Stimulated activated CD4-positive, alpha-beta T cell treated with anti-CD3 and anti-CD28 coated beads, Interleukin-4, amount 100 ng/mL, for 4 hours (primary cell): ENCODE measurements around the gene TNFRSF4.
"Not testable (repeated sequence)": the region's sequence is repeated elsewhere in the genome, so short reads cannot be mapped to it uniquely, and the experiment has no call there.

Source experiments
- DNase-seq, 2 experiments: peaks; one replicate each; pipeline ENCODE4 v3.0.0-alpha.2; 2020

TNFRSF4 gene

DNA sequence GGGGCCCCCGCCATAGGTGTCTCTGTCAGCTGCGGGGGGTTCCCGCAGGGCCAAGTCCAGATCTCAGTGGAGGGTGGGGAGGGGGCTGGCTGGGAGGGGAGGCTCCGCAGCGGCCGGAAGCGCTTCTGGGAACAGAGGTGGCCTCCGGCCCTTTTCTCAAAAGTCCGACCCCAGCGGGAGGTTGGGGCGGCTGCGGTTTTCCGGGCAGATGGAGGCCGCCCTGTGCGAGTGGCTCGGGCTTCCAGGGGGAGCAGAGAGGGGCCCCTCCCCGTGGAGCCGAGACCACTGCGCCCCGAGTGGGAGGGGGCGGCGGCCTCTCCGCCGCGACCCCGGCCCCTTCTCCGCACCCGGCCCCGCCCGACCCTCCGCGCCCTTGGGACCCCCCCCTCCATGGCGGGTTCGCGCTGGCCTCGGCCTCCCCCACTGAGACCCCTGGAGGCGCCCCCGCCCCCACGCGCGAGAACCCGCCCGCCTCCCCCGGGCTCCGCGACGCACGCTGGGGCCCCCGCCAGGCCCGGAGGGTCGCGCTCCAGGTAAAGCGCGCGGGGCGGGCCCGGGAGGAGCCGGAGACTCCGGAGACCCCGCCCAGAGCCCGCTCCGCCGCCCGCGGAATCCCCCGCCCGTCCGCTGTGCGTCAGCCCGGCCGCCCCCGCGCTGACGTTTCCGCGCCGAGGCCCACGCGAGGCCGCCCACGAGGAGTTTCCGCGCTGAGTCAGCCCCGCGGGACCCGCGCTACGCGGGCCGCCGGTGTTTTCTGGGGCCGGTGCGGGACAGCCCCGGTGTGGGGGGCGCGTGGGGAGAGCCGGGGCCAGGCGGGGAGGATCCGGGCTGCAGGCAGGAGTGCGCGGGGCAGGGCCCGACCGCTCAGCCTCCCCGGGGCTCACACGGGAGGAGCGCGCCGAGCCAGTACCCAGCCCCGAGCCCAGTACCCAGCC, 12.8 kb downstream of the TNFRSF4 start:
- peak; percentile 94 to 95 for DNase-seq

DNA sequence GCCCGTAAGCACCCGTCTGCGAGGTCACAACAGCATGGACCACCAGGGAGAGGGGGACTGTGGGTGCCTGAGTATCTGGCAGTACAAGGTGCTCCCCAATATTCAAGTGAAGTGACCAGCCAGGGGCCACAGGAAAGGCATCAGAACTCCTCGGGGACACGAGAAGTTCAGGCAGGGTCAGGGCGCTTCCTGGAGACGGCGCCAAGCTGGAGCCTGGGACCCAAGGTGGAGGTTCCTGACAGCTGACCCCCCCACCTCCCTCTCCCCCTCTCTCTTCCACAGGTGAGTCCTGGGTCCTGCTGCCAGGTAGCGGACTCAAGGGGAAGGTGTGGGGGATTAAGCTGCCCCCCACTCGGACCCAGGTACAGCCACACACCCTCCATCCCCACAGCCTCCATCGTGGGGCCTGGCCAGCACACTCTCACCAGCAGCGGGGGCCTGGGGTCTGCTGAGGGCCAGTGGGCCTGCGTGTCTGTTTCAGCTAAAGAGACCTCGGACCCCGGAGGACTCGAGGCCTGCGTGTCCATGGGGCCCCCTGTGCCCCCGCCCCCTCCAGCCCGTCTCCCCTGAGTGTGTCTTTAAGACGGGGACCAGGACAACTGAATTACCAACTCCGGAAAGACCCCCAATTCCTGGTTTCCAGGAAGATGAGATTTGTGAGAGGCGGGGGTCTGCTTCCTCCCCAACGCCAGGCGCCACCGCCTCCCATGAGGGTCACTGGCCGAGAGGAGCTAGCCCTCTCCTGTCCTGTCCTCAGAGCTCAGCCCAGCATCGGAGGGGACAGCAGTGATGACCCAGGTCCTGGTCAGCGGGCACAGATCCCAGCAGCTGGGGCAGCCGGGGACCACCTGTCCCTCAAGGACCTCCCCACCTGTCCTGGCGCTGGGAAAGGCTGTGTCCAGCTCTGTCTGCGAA, 13.7 kb downstream of the TNFRSF4 start:
- DNase-seq: no peak

DNA sequence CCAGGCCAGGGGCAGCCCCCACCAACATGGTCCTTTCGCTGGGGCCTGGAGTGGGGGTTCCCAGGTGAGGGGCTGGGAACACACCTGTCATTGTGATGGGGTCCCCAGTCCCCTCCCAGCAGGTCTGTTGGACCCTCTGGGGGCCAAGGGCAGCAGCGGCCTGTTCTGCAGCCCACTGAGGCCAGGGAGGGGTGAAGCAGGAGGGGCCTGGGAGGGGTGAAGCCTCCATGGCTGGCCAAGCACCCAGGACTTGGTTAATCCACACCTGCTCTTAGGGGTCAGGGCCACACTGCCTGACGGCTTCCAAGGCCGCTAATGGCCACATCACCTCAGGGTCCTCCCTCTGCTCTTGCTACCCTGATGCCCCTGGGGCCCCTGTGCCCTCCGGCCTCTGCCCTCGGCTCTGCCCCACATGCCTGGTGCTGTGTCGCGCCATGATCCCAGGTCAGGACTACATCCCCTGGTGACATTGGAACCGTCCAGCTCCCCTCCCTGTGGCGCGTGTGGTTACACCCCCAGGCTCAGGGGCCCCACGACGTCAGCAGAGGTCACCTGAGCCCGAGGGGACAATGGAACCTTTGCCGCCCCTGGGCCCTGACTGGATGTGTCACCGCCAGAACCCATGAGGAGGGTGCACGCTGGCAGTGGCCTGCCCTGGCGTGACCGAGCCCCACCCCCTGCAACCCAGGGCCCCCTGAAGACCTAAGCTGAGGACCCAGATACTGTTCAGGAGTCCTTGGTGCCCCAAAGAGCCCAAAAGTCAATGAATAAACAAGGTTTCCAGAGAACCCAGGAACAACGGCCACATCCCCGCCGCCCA, 14.6 kb downstream of the TNFRSF4 start:
- DNase-seq: no peak

DNA sequence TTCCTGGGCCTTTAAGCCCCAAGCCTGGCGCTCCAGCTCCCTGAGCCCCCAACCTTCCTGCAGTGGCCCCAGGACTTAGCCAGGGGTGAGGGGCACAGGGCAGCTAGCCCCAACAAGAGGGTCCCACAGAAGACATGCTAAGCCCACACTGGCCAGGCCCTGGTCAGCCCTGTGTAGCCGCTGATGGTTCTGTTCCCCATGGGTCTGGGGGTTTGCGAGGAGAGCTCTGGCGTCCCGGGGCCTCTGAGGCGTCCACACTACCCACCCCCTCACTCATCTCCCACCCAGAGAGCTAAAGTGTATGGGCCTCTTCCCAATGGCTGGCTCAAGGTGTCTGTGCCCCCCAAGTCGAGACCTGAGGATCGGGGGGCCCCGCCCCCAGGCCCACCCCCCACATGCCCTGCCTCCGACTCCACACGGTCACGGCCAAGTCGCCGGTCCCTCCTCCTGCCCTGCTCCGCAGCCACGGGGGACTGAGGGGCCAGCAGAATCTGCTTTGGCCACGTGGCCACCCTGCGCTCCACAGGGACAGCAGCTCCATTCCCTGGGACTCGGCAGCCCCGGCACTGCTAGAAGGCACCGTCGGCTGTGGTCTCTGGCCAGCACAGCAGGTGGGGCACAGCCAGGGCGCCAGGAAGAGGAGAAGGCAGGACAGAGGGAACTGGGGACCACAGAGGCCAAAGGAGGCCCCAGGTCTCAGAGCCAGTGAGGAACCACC, 15.4 kb downstream of the TNFRSF4 start:
- DNase-seq: no peak

DNA sequence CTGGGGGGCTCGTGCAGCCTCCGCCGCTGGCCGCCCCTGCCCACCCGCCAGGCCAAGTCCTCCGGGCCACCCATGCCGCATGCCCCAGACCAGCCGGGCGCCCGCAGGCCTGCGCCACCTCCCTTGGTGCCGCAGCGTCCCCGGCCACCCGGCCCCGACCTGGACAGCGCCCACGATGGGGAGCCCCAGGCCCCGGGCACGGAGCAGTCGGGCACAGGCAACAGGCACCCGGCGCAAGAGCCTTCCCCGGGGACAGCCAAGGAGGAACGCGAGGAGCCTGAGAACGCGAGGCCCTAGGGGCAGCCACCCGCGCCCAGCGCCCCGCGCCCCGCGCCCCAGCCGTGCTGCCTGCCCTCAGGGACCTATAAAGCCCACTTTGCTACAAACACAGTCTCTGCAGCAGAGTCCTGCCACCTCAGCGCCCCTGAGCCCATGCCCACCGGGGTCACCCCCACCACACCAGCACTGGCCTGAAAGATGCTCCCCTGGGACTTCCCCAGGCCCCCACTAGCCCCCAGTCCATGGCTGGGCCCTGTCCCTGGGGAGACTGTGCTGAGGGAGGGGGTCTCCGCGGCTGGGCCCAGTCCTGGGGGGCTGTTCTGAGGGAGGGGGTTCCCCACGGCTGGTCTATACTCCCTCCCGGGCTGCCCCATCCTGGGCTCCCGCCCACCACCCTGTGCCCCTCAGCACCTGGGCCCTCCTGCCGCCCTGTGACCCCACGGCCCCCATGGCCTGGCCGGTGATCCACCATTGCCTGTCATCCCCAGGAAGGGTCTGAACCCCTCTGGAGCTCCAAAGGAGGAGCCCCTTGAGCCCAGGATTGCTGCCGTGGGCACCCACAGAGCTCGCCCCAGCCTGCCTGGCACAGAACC, 16.2 kb downstream of the TNFRSF4 start:
- no peak for DNase-seq

DNA sequence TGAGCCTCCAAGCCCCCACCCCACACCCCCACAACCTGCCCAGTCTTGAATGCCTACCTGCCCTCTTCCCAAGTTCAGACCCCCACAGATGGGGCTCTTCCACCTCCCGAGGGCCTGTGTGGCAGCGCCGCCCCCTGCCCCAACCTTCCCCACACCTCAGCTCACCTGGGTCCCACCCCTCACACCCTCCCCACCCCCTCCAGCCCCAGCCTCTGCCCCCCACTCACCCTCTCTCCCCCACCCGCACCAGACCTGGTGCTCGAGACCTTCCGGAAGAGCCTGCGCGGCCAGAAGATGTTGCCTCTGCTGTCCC, 16.8 kb downstream of the TNFRSF4 start:
- no peak for DNase-seq

DNA sequence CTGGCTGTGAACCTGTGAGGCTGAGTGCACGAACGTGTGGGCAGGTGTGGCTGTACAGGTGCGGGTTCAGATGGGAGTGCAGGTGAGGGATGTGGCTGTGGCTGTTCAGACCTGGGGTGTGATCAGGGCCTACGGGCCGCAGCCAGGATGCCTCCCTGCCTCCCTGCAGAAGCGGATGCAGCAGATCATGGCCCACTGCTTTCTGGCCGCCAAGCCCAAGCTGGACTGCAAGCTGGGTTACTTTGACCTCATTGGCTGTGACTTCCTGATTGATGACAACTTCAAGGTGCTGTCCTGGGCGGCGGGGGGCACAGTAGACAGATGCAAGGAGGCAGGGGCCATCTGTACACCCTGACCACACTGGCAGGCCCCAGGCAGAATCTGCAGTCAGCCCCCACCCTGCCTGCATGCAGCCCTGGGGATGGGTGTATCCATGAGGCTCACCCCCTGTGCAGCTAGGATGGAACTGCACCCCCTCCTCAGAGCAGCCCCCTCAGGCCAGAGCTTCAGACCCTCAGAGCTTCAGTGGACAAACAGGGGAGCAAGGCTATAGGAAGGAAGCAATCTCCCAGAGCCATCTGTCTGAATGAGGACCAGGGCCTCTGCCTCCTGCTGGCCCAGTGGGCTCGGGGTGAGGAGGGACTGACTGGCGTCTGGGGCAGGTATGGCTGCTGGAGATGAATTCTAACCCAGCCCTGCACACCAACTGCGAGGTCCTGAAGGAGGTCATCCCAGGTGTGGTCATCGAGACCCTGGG, 17.3 kb downstream of the TNFRSF4 start:
- DNase-seq: no peak

DNA sequence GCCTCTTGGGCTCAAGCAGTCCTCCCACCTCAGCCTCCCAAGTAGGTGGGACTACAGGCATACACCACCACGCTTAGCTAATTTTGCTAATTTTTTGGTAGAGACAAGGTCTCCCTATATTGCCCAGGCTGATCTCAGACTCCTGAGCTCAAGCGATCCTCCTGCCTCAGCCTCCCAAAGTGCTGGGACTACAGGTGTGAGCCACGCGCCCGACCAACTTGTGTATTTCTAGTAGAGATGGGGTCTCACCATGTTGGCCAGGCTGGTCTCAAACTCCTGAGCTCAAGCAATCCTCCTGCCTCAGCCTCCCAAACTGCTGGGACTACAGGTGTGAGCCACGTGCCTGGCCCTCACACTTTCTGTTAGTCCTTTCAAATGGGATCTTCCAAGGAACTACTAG, 18.2 kb downstream of the TNFRSF4 start:
- DNase-seq: not testable (repeated sequence)

DNA sequence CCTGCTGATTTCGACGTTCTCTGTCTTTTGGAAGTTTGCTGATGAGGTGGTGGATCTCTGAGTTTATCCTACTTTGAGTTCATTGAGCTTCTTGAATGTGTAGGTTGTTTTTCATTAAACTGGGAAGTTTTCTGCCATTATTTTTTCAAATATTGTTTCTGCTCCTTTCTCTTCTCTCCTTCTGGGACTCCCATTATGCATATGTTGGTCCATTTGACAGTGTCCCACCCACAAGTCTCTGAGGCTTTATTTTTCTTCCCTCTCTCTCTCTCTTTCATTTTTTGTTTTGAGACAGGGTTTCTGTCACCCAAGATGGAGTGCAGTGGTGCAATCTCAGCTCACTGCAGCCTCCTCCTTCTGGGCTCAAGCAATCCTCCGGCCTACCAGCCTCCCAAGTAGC, 19.2 kb downstream of the TNFRSF4 start:
- no peak for DNase-seq

DNA sequence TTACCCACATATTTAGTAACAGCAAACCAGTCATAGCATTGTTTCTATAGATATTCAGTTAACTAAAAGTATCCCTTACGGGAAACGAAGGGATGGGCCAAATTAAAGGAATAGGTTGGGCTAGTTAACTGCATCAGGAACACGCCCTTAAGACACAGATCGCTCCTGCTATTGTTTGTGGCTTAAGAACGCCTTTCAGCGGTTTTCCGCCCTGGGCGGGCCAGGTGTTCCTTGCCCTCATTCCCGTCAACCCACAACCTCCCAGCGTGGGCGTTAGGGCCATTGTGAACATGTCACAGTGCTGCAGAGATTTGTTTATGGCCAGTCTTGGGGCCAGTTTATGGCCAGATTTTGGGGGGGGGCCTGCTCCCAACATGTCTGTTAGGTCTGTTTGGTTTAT, 22.2 kb downstream of the TNFRSF4 start:
- no peak for DNase-seq

DNA sequence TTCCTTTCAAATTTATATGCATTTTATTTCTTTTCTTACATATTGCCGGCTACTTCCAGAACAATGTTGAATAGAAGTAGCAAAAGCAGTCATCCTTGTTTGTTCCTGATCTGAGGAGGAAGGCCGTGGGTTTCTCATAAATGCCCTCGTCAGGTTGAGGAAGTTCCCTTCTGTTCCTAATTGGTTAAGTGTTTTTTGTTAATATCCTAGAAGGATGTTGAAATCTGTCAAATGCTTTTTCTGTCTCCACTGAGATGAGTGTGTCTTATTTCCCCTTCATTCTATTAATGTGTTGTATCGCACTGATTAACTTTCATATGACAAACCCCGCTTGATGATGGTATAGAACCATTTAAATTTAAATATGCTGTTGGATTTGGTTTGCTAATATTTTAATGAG, 24.8 kb downstream of the TNFRSF4 start:
- no peak for DNase-seq

DNA sequence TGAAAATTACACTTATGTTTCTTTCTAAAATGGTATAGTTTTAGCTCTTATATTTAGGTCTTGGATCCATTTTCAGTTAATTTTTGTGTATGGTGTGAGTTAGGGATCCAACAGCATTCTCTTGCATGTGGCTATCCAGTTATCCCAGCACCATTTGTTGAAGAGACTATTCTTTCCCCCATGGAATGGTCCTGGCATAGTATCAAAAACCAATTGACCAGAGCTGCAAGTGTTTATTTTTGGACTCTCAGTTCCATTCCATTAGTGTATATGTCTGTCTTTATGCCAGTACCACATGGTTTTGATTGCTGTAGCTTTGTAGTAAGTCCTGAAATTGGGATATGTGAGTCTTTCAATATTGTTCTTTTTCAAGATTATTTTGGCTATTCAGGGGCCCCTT, 26.0 kb downstream of the TNFRSF4 start:
- DNase-seq: no peak

DNA sequence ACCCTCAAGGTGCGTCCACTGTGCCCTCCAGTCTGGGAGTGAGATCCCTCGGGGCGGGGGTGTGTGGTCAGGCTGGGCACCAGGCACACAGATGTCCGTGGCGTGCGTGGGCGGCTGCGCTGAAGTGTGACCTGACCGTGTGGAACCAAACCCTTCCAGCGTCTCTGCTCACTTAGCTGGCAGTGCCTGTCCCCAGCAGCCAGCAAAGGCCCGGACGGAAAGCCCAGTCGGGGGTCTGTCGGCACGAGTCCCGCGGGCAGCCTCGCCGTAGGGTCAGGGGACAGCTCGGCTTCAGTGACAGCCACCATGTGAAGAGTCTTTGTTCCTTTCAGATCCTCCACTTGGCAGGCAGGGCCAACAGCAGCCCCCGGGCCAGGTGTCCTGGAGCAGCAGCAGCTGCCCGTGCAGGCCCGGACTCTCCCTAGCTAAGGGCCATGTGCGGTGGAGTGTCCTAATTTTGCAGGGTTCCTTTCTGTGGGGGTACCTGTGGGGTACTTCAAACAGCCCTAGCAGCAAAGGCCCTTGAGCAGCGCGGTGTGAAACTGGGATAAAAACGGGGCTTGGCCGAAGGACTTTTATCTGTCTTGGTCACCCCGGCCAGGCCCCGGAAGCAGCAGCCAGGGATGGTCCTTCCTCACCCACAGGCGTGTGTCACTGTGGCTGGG, 28.7 kb downstream of the TNFRSF4 start:
- no peak for DNase-seq

DNA sequence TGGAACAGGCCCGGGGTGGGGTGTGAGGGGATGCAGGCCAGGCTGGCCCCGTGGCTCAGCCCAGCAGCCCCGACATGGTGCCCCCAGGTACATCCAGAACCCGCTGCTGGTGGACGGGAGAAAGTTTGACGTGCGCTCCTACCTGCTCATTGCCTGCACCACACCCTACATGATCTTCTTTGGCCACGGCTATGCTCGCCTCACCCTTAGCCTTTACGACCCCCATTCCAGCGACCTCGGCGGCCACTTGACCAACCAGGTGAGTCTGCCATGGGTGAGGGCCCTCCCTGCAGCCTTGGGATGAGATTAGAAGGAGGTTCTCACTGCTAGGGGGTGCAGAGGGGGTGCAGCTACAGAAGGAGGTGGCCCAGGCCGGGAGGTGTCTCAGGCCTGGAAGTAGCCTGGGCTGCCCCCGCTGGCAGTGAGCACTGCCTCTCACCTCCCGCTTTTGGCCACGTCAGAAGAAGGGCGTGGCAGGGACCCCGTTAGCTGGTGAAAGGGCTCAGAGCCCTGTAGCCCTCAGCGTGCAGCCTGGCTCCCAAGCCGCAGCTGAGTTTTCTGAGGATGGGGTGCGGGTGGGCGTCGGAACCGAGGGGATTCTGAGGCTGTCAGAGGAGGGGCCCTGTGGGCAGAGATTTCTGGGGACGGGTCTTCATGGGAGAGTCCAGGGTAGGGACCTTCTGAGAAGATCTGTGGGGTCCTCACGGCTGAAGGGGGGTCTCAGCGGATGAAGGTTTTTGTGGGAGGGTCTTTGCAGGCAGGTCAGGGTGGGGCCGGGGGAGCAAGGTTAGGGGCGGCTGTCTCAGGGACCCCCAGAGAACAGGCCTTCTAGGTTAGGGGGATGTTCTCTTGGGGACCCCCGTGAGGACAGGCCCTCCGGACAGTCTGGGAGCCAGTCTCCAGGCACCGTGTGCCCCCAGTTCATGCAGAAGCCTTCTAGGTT, 29.8 kb downstream of the TNFRSF4 start:
- no peak for DNase-seq

DNA sequence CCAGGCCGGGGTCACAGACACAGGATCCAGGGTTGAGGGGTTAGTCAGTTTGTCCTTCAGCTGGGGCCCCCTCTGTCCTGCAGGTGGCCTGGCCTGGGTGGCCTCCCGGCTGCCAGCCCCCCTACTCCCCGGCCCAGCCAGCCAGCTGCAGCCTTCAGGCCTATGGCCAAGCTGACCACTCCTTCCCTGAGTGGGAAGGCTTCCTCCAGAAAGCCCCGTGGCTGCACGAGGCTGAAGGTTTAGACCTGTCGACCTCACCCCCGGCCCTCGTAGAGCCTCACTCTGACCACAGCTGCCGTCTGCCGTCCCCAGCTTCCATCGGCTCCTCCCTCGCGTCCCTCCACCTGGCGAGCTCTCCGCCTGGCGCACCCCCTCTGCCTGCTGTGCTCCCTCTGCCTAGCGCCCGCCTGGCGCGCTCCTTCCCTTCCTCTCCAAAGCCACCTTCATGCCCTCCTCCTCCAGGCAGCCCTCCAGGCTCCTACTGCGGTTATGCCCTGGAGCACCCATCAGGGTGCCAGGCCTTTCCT, 30.7 kb downstream of the TNFRSF4 start:
- DNase-seq: no peak

DNA sequence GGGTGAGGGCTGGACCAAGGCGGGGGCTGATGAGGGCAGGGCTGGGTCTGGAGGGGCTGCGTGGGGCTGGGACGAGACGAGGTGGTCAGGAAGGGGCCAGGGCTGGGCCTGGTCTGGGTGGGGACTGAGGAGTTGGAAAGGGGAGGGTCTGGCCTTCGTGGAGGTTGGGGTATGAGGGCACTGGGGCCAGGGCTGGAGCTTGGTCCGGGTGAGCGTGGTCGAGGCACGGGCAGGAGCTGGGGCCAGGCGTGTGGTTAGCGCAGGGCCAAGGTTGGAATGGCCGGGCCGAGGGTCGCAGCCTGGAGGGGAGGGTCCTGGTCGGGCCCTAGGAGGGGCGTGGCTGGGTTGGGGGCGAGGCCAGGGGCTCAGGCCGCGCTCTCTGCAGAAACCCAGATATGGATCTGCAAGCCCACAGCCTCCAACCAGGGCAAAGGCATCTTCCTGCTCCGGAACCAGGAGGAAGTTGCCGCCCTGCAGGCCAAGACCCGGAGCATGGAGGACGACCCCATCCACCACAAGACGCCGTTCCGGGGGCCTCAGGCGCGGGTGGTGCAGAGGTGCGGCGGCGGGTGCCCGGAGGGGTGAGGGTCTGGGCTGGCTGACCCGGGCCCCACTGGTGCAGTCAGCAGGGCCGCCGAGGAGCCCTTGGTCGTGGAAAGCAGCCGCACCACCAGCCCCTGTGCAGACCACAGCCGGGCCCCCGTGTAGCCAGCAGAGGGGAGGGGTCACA, 31.3 kb downstream of the TNFRSF4 start:
- DNase-seq: no peak

DNA sequence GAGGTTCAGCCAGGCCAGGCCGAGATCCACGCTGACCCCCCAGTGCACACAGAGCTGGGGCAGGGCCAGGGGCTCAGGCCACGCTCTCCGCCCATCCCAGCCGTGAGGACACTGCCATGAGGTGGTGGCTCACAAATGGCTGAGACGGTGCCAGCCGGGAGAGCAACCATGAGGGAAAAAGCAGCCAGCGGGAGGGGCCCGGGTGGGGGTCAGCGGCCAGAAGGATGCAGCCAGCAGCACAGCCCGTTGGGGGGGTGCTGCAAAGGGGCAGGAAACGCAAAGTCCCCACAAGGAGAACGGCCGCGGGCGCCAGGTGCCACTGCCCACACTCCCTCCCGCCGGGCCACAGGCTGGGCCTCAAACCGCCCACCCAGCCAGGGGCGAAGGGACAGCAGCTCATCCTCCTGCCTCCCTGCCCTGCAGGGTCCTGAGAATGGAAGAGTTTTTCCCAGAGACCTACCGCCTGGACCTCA, 32.0 kb downstream of the TNFRSF4 start:
- no peak for DNase-seq
